NCI-H526 treated with DMSO at 0.1 percent for 48 hours (cell line): Measurements from ENCODE around the gene TAPT1.
"Not testable (repeated sequence)": the region's sequence is repeated elsewhere in the genome, so short reads cannot be mapped to it uniquely, and the experiment has no call there.

Experiments
- DNase-seq: peaks from one replicate; lab custom pipeline; 2025; lab: John Stamatoyannopoulos, UW

Gene TAPT1

GRCh38 chr4:16171831-16172230 is 54.4 kb downstream of the TAPT1 start:
- no peak for DNase-seq

- no peak for DNase-seq
Observed at GRCh38 chr4:16169490-16169889, 56.8 kb downstream of the TAPT1 start.

GRCh38 chr4:16168710-16169388 is 57.4 kb downstream of the TAPT1 start:
- DNase-seq: no peak

- no peak for DNase-seq
Observed at GRCh38 chr4:16168144-16168543, 58.1 kb downstream of the TAPT1 start.

GRCh38 chr4:16165931-16166330 is 60.3 kb downstream of the TAPT1 start:
- DNase-seq: no peak

GRCh38 chr4:16162891-16163290 is 63.4 kb downstream of the TAPT1 start:
- DNase-seq: no peak

GRCh38 chr4:16161851-16162408 is 64.3 kb downstream of the TAPT1 start:
- no peak for DNase-seq

- DNase-seq: no peak
Observed at GRCh38 chr4:16160457-16160856, 65.8 kb downstream of the TAPT1 start.

- no peak for DNase-seq
Observed at GRCh38 chr4:16159286-16159685, 67.0 kb downstream of the TAPT1 start.

GRCh38 chr4:16158504-16158852 is 67.8 kb downstream of the TAPT1 start:
- no peak for DNase-seq

GRCh38 chr4:16157609-16158503 is 68.4 kb downstream of the TAPT1 start:
- no peak for DNase-seq

GRCh38 chr4:16155528-16156169 is 70.6 kb downstream of the TAPT1 start:
- DNase-seq: no peak

GRCh38 chr4:16154451-16154850 is 71.8 kb downstream of the TAPT1 start:
- no peak for DNase-seq

GRCh38 chr4:16150716-16151115 is 75.6 kb downstream of the TAPT1 start:
- no peak for DNase-seq

GRCh38 chr4:16144913-16145312 is 81.4 kb downstream of the TAPT1 start:
- DNase-seq: not testable (repeated sequence)

GRCh38 chr4:16142598-16143310 is 83.5 kb downstream of the TAPT1 start:
- no peak for DNase-seq

- DNase-seq: no peak
Observed at GRCh38 chr4:16140879-16141249, 85.4 kb downstream of the TAPT1 start.

GRCh38 chr4:16140231-16140878 is 85.9 kb downstream of the TAPT1 start:
- DNase-seq: no peak

- no peak for DNase-seq
Observed at GRCh38 chr4:16139066-16139945, 87.0 kb downstream of the TAPT1 start.

GRCh38 chr4:16136827-16137226 is 89.4 kb downstream of the TAPT1 start:
- no peak for DNase-seq

- no peak for DNase-seq
Observed at GRCh38 chr4:16136311-16136710, 90.0 kb downstream of the TAPT1 start.
